ENCODE data around the gene DDX25. TPM values are rescaled to one million over a fixed set of nuclear protein-coding genes. Genes with fewer than 3 reads are reported as not detected.
A peak's percentile ranks its signal among the peaks of the same experiment; 100 is the strongest.

Gene DDX25
- total and polyA plus RNA-seq, 2 of the 13 experiments (the other 11 are each of a cell fraction or from before 2014, with no cell fraction given): 0.17 to 0.29 TPM

DNA sequence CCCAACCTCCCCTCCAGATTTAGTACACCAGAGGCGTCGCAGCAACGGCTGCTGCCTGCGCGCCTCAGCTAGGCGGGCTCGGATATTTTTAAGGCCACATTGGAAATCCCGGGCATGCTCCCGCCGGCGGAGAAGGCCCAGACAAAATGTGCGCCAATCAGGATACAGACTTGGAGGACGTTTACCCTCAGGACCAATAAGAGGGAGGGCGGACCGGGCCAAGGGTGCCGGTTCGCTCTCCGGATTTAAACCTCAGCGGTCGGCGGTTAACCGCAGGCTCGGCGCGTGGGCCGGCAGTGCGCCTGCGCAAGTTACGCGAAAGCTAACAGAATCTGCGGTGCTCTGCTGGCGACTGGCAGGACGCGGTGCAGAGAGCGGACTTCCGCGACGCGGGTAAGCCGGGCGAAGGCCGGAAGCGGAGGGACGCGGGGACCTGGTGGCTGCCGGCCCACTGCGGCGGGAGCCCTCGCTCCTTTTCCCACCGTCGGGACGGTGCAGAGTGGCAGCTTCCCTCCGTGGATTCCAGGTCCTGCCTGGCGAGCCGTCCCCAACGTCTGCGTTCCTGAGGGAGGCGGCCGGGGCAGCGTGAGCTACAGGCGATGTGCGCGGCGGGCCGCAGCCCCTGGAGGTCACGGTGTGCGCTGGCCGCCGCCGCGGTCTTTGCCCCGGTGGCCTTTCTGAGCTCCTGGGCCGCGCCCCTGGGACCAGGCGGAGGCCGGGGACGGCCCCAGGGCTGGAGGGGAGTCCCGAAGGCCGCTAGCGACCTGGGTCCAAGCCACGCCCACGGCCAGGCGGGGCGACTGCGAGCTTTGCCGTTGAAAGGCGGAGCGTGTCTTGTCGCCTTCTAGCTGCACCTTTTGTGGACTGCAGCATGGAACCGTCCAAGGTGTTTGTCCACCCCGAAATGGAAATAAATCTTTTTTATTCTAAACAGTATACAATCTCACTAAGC lies 16.7 kb upstream of the DDX25 start, which contains the start of gene HYLS1 (continued):
- TF ChIP-seq SOX5 (CRISPR knock-in tag; IDR thresholded peaks at IDR 0.05; ENCODE audit: borderline replicate concordance): 0 out of 2 replicates have a peak, but pooled peaks have one; percentile 10
- peak; percentile 76 for TF ChIP-seq SPEN (CRISPR knock-in tag; IDR thresholded peaks at IDR 0.05; ENCODE audit: low read depth)
- TF ChIP-seq ZNF205 (CRISPR knock-in tag; IDR thresholded peaks at IDR 0.05): 0 out of 2 replicates have a peak, but pooled peaks have one; percentile 26
- TF ChIP-seq PHF20 (CRISPR knock-in tag; IDR thresholded peaks at IDR 0.05): peak; percentile 64
- TF ChIP-seq ZC3H4 (CRISPR knock-in tag; IDR thresholded peaks at IDR 0.05; ENCODE audit: borderline replicate concordance): no peak
- TF ChIP-seq, protein P1, sequence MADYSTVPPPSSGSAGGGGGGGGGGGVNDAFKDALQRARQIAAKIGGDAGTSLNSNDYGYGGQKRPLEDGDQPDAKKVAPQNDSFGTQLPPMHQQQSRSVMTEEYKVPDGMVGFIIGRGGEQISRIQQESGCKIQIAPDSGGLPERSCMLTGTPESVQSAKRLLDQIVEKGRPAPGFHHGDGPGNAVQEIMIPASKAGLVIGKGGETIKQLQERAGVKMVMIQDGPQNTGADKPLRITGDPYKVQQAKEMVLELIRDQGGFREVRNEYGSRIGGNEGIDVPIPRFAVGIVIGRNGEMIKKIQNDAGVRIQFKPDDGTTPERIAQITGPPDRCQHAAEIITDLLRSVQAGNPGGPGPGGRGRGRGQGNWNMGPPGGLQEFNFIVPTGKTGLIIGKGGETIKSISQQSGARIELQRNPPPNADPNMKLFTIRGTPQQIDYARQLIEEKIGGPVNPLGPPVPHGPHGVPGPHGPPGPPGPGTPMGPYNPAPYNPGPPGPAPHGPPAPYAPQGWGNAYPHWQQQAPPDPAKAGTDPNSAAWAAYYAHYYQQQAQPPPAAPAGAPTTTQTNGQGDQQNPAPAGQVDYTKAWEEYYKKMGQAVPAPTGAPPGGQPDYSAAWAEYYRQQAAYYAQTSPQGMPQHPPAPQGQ (CRISPR knock-in tag; IDR thresholded peaks at IDR 0.05; ENCODE audit: borderline replicate concordance): no peak
- TF ChIP-seq ZNF614 (CRISPR knock-in tag; IDR thresholded peaks at IDR 0.05; ENCODE audit: borderline replicate concordance): 0 out of 2 replicates have a peak, but pooled peaks have one; percentile 24
- TF ChIP-seq KDM5B (CRISPR knock-in tag; IDR thresholded peaks at IDR 0.05; ENCODE audit: borderline replicate concordance): peak; percentile 85
- no peak for TF ChIP-seq ADNP (CRISPR knock-in tag; IDR thresholded peaks at IDR 0.05)
- 0 out of 2 replicates have a peak, but pooled peaks have one; percentile 42 for TF ChIP-seq NCOA1 (CRISPR knock-in tag; IDR thresholded peaks at IDR 0.05)
- TF ChIP-seq, protein P2, sequence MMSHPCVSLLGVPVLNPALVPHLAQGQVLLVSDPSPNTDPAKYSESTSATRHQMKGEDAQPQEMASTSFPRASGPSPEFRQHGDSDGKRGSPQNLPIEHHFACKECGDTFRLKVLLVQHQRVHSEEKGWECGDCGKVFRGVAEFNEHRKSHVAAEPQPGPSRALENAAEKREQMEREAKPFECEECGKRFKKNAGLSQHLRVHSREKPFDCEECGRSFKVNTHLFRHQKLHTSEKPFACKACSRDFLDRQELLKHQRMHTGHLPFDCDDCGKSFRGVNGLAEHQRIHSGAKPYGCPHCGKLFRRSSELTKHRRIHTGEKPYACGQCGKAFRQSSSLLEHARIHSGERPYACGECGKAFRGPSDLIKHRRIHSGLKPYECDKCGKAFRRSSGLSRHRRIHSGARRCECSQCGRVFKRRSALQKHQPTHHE (CRISPR knock-in tag; IDR thresholded peaks at IDR 0.05; ENCODE audit: borderline replicate concordance): 0 out of 2 replicates have a peak, but pooled peaks have one; percentile 33
- no peak for TF ChIP-seq ARID3A (IDR thresholded peaks at IDR 0.05; ENCODE audit: low read depth, low read length)
- 0 out of 2 replicates have a peak, but pooled peaks have one; percentile 24 for TF ChIP-seq SNAPC2 (CRISPR knock-in tag; IDR thresholded peaks at IDR 0.05)
- TF ChIP-seq ZNF576 (CRISPR knock-in tag; IDR thresholded peaks at IDR 0.05): peak; percentile 63; the same call in 1 of the 2 replicates
- TF ChIP-seq, protein P3, sequence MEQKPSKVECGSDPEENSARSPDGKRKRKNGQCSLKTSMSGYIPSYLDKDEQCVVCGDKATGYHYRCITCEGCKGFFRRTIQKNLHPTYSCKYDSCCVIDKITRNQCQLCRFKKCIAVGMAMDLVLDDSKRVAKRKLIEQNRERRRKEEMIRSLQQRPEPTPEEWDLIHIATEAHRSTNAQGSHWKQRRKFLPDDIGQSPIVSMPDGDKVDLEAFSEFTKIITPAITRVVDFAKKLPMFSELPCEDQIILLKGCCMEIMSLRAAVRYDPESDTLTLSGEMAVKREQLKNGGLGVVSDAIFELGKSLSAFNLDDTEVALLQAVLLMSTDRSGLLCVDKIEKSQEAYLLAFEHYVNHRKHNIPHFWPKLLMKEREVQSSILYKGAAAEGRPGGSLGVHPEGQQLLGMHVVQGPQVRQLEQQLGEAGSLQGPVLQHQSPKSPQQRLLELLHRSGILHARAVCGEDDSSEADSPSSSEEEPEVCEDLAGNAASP (CRISPR knock-in tag; IDR thresholded peaks at IDR 0.05; ENCODE audit: borderline replicate concordance): peak; percentile 11; the same call in 1 of the 2 replicates
- TF ChIP-seq MBD4 (IDR thresholded peaks at IDR 0.05; ENCODE audit: borderline replicate concordance, low read length): no peak
- 0 out of 2 replicates have a peak, but pooled peaks have one; percentile 15 for TF ChIP-seq ZNF143 (CRISPR knock-in tag; IDR thresholded peaks at IDR 0.05)
- 0 out of 2 replicates have a peak, but pooled peaks have one; percentile 16 for TF ChIP-seq JUND (CRISPR knock-in tag; IDR thresholded peaks at IDR 0.05)
- peak; percentile 23; the same call in 1 of the 2 replicates for TF ChIP-seq GFI1 (CRISPR knock-in tag; IDR thresholded peaks at IDR 0.05; ENCODE audit: borderline replicate concordance)
- 0 out of 2 replicates have a peak, but pooled peaks have one; percentile 38 for TF ChIP-seq HNRNPUL1 (IDR thresholded peaks at IDR 0.05; ENCODE audit: low read depth, low read length)
- peak; percentile 89 for TF ChIP-seq ZFY (CRISPR knock-in tag; IDR thresholded peaks at IDR 0.05)
- no peak for TF ChIP-seq SIX4 (CRISPR knock-in tag; IDR thresholded peaks at IDR 0.05)
